Hematopoietic multipotent progenitor cell treated with erythropoietin and hydrocortisone succinate and interleukin-3 and kit ligand, for 4 days (in vitro differentiated cells): ENCODE measurements around the gene TRIP10.

Experiments
- DNase-seq: peaks from one replicate; pipeline ENCODE4 v3.0.0-alpha.2; 2015

TRIP10 gene

DNA sequence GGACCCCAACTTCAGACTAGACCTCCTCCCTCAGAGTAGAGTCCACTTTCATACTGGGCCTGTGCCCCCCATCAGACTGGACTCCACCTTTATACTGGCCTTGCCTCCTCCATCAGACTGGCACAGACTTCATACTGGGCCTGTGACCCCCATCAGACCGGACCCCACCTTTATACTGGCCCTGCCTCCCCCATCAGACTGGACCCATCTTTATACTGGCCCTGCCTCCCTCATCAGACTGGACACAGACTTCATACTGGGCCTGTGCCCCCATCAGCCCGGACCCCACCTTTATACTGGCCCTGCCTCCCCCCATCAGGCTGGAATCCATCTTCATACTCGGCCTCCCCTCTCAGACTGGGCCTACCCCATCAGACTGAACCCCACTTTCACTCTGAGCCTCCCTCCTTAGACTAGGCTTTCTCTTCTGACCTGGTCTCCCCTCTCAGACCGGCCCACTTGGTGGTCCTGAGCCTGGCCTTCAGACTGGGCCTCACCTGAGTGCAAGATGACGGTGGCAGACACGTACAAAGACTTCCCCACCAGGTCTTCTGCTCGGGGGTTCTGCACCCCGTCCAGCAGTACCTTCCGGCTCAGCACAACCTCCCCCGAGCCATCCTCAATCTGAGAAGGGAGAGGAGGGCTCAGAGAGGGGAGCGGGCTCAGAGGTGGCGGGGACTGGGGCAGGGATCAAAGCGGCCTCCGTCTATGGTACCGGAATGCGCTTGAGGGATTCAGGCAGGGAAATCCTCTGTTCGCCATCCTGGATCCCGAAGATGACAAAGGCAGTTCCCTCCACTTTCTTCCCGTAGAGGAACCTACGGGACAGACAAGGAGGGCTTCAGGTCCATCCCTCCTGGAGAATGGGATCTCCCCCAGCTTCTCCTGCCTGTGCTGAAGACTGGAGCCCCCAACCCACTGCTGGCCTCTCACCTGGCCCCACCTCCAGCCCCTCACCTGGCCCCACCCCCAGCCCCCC lies 26.5 kb upstream of the TRIP10 start:
- no peak for DNase-seq

DNA sequence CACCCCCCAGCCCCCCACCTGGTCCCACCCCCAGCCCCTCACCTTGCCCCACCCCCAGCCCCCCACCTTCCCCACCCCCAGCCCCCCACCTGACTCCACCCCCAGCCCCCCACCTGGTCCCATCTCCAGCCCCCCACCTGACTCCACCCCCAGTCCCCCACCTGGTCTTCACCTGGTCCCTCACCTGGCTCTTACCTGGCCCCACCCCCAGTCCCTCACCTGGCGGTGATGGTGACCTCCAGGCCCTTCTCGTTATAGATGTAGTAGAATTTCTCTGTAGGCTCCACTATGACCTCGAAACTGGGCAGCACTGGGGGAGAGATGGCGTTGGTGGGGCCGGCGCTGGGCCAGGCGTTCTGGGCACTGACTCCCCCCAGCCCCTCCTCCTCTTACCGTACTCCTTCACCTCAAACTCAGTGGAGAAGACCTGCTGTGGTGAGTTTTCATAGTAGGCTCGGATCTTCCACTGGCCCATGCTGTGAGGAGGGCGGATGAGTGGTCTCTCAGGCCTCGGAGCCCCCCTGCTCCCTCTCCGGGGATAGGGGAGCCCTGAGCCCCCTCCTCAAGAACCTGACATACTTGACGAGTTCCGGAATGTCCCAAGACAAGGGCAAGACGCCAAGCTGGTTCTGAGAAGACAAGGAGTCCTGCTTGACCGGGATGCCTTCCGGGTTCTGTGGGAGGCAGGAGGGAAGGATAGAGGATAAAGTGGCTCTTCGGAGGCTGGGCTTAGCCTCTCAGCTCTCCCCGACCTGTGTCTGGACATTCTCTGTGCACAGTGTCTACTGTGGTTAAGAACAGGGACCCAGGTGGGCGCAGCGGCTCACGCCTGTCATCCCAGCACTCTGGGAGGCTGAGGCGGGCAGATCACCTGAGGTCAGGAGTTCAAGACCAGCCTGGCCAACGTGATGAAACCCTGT lies 25.4 kb upstream of the TRIP10 start:
- DNase-seq = no peak

DNA sequence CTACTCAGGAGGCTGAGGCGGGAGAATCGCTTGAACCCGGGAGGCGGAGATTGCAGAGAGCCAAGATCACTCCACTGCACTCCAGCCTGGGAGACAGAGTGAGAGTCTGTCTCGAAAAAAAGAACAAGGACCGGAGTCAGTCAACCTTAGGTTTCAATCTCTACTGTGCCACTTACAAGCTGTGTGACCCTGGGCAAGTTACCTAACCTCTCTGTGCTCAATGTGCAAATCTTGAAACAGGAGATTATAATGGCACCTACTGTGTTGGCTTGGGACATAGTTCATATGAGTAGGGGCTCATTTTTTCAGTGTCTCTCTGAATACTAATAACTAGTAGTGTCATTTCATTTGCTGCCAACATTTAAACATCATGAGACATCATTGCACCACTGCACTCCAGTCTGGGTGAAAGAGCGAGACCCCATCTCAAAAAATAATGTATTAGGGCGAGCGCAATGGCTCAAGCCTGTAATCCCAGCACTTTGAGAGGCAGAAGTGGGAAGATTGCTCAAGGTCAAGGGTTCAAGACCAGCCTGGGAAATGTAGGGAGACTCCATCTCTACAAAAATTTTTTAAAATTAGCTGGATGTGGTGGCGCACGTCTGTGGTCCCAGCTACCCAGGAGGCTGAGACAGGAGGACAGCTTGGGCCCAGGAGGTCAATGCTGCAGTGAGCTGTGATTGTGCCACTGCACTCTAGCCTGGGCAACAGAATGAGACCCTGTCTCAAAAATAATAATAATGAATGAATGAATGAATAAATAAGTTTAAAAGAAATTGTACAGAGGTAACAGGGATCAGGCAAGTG lies 24.5 kb upstream of the TRIP10 start:
- DNase-seq = no peak

DNA sequence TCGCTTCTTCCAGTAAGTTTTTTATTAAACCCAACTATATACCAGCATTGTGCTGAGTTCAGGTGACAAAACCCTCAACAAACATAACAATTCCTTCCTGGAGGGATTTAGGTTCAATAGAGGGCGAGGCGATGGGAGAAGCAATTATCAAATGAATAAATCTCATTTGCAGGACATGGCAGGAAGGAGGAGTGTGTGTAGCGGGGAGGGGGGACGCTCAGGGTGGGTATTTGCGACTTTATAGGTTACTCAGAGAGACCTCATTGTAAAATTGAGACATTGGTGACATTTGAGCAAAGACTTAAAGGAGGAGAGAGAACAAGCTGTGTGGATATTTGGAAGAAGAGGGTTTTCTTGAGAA lies 22.9 kb upstream of the TRIP10 start:
- DNase-seq = no peak

DNA sequence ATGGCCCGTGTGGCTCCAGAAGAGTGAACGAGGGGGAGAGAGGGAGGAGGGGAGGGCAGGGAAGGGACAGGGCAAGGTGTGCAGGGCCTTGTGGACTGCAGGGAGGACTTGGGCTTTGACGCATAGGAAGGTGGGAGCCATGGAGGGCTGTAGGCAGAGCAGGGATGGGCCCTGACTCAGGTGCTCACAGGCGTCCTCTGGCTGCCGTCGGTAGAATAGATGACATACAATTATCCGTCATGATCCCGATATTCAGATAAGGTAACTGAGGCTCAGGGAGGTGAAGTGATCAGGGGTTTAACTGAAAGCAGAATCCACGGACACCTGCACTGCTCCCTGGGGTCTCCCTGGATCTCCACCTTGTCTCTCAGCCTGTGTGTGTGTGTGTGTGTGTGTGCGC lies 22.4 kb upstream of the TRIP10 start:
- no peak for DNase-seq

DNA sequence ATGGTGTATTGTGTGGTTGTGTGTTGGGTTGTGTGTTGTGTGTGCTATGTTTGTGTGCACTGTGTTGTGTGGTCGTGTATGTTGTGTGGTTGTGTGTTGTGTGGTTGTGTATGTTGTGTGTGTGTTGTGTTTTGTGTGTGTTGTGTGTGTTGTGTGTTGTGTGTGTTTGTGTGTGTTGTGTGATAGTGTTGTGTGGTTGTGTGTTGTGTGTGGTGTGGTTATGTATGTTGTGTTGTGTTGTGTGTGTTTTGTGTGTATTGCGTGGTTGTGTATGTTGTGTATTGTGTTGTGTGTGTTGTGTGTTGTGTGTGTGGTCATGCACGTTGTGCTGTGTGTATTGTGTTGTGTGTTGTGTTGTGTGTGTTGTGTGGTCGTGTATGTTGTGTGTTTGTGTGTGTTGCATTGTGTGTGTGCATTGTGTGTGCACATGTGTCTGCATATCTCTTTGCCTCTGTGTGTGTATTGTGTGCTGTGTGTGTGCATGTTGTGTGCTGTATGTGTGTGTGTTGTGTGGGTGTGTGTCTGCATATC lies 22.0 kb upstream of the TRIP10 start:
- DNase-seq = no peak

DNA sequence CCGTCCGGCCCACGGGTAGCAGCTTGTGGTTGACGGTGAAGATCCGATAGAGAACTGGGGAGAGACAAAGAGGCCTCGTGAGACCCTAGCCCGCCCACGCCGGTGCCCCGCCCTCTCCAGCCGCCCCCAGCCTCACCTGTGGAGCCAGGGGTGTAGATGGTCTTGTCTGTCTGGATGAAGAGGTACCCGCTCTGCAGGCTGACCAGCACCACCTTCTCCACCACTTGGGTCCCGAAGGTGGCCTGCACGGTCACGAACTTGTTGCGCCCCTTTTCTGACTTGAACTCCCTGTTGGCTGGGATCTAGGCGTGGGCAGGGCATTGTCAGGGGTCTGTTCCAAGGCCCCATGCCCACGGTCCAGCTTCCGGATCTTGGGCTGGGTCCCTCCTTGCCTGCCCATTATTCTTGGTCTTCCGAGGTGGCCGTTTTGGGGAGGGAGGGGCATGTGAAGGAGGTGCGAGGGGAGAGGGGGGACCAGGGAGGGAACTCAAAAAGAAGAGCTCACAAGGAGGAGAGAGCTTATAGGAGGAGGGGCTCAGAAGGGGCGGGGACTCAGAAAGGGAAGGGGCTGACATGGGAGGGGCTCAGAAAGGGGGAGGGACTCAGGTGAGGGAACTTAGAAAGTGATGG lies 21.3 kb upstream of the TRIP10 start:
- DNase-seq = no peak

DNA sequence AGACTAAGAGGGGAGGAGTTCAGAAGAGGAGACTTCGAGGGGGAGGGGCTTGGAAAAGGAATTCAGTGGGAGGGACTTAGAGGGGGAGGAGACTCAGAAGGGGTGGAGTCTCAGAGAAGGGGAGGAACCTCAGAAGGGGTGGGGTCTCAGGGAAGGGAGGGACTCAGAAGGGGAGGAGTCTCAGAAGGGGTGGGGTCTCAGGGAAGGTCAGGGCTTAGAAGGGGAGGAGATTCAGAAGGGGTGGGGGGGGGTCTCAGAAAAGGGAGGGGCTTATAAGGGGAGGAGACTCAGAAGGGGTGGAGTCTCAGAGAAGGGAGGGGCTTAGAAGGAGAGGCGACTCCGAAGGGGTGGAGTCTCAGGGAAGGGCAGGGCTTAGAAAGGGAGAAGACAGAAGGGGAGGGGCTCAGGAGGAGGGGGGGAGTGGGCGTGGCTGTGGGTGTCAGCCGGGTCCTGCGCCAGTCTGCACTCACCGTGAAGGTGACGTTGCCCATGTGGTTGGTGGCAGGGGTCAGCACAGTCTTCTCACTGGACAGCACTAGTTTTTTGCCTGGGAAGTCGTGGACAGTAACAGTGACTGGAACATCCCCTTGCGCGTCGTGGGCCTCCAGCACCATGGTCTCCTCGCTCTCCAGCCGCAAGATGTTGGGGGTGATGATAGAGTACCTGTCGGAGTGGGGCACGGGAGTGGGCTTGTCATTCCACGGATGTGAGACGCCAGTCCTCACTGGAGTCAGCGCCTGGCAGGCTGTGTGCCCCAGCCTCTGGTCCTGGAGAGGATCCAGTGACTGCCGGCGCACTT lies 20.5 kb upstream of the TRIP10 start:
- peak; percentile 71 for DNase-seq

DNA sequence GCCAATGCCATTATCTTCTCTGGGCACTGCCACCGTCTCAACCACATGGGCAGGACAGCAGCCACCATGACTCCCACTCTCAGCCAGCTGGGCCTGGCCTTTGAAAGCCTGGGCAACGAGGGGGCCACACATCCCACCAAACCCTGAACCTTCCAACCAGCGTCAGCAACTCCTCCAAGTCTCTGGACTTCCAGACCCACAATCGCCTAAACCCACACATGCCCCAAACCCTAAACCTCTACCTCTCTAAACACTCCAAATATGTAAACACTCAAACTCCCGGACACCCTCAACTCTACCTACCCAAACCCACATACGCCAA lies 20.0 kb upstream of the TRIP10 start:
- no peak for DNase-seq

DNA sequence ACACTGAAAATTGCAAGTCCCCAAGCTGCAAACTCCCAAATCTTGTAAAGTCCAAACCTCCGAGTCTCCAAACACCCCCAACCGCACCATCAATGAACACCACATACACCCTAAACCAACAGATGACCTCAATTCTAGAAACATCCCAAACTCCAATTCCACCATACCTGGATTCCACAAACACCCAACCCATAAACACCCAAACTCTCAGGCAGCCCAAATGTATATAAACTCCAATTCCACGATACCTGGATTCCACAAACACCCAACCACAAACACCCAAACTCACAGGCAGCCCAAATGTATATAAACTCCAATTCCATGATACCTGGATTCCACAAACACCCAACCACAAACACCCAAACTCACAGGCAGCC lies 19.5 kb upstream of the TRIP10 start:
- no peak for DNase-seq

DNA sequence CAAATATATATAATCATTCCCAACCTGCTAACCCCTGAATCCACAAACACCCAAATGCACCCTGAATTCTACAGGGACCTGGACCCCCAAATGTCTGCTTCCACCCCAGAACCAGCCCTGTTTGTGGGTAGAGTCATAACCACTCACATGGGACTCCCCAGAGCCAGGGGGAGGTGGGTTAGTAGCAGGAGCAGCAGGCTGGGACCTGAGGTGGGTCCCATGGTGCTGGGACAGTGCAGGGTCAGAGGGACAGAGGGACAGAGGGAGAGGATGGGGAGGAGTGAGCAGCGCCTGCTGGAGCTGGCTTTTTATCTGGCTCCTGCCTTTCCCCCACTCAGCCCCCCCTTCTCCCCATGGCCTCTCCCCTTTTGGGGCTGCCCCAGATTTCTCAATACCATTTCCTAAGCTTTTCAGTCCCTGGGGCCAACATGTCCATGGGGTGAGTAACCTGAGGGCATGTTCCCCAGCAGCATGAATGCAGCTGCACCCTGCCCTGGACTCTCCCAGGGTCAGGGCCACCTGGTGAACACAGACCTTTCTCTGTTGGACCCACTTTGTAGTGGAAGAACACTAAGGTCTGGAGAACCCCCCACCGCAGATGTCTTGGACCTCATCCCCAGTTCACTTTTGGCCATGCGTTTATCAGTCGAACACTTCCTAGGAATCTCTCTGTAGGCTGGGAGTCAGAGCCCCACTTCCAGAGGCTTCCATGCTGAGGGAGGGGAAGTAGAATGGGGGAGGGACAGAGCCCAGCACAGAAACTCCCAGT lies 18.9 kb upstream of the TRIP10 start, which contains the start of gene C3:
Gene C3 (minus strand): TSS at position 282 of the 769 bp plus-strand sequence. CDS start 61 bp downstream, at position 221.
- peak; percentile 38 for DNase-seq

DNA sequence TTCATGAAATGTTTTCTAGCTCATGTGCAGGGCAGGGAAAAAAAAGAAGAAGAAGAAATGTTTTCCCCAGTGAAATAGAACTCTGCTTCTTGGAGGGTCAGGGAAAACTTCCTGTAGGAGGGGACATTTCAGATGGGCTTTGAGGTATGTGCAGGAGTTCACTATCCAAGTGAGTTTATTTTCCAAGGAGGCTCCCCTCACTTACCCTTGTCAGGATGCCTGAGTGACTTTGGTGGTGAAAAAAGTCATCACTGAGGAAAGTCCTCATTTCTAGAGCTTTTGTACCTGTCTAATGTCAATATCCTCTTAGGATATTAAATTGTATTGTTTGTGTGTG lies 18.4 kb upstream of the TRIP10 start:
- no peak for DNase-seq

DNA sequence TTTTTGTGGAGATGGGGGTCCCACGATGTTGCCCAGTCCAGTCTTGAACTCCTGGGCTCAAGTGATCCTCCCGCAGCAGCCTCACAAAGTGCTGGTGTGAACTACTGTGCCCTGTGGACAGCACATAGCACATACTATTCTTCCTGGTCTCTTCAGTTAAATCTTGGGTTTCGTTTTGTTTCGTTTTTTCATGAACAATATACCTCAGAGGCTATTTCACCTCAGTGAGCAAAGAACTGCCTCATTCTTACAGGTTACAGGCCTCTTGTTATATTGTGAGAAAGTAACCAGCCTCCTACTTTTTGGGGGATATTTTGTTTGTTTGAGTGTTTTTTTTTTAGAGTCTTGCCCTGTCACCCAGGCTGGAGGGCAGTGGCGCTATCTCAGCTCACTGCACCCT lies 17.7 kb upstream of the TRIP10 start:
- no peak for DNase-seq

DNA sequence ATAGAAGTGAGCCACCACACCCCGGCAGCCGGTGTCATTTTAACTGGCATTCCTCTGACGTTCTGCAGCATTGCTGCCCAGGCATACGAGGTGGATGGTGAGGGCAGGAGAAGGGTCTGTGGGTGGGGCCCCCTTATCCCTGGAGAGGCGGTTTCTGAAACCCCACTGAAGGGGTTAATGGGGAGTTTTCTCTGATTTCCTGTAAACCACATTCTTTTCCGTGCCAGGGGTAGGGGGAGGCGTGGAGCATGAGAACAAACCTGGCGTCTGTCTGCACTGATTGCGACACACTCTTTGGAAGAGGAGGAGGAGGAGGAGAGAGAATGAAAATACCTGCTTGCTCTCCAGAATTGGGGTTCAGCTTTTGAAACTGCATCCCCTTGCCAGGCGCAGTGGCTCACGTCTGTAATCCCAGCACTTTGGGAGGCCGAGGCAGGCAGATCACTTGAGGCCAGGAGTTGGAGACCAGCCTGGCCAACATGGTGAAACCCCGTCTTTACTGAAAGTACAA lies 16.3 kb upstream of the TRIP10 start:
- DNase-seq = no peak

DNA sequence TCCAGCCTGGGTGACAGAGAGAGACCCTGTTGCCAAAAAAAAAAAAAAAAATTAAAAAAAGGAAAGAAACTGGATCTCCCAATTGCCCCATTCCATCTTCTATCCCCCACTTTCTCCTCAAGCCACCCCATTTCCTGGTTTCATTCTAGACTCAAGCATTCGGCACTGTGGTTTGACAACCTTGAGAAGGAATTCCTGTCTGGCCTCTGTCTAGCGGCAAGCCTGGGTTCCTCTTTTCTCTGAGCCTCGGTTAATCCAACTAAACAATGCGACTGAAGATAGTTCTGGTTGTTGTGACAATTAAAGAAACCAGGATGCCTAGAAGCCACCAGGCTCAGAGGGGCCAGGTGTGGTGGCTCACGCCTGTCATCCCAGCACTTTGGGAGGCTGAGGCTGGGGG lies 15.7 kb upstream of the TRIP10 start:
- DNase-seq = peak; percentile 56

DNA sequence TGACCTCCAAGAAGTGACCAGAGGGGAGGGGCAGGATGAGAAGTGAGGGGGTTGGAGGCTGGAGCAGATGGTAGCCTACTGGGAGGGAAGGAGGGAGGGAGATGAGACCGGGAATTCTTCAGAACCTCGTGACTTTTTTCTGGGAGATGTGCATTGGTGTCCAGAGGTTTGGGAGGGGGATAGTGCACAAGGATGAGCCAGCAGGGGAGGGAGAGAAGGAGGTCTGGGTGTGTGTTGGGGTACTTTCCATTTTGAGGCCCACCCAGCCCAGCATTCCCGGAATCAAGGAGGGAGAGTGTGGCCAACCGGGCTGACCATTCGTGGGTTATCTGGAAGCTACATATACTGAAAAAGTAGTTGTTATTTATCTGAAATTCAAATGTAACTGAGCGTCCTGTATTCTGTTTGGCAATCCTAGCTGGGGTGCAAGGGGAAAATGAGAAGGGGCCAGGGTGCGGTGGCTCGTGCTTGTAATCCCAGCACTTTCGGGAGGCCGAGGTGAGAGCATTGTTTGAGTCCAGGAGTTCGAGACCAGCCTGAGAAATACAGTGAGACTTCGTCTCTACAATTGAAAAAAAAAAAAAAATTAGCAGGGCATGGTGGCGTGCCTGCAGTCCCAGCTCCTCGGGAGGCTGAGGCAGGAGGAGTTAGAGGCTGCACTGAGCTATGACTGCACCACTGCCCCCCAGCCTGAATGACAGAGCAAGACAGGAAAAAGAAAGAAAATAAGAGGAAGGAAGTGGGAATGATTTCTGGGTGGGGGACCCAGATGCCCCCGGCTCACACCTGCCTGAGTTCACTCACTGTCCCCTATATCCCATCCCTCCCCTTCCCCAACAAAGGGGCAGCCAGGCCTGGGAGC lies 14.6 kb upstream of the TRIP10 start:
- DNase-seq = no peak

DNA sequence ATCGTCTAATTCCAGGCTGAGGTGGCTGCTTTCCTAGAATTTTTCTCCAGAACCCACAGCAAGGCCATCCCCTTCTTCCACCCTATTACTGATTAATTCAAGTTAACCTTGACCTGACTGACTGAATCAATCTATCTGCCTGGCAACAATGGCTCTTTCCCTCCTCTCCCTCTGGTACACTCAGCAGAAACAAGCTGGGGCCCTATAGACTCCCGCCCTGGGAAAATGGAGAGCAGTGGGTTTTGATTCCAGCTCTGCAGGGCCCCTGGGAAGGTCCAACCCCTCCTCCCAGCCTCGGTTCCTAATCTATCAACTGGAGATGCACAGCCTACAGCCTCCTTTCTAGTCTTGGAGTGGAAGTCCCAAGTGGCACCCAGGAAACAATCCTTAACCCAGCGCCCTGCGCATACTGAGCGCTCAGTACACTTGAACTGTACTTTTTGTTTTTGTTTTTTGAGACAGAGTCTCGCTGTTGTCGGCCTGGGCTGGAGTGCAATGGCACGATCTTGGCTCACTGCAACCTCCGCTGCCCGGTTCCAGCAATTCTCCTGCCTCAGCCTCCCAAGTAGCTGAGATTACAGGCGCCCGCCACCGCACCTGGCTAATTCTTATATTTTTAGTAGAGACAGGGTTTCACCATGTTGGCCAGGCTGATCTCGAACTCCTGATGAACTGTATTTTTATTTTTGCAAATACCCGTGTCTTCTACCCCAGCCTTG lies 13.8 kb upstream of the TRIP10 start:
- DNase-seq = no peak

DNA sequence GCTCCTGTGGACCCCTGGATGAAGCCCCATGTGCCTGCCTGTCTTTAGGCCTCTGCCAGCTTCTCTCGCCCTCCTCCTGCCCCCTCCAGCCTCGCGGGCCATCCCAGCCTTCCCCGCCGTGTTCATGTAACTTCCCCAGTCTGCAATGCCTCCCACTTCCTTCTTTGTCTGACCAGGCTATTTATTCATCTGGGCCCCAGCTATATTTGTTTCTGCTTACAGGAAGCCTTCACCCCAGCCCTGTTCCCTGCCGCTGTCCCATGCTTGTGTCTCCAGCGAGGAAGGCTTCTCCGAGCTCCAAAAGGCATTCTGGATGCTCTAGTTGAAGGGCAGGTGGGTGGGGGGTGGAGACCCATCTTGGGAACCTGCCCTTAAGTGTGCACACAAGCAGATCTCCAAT lies 11.1 kb upstream of the TRIP10 start:
- DNase-seq = peak; percentile 71
